ENCODE measurements around the gene APOBEC3G.

Gene APOBEC3G

GRCh38 chr22:39080052-39080762 lies 3.1 kb downstream of the APOBEC3G start:
- in situ Hi-C loops (cut with HindIII; ENCODE audit: low sequenced_read_pairs), result no loop called here
- no peak for TF ChIP-seq CTCF (IDR thresholded peaks at IDR 0.05; ENCODE audit: low read depth, low read length)
- no peak for DNase-seq (ENCODE audit: low read depth, low spot score)
- H3K4me3 ChIP-seq (ENCODE audit: low read depth, low read length), result no peak overlapping the region

- in situ Hi-C loops (cut with HindIII; ENCODE audit: low sequenced_read_pairs), result no loop called here
Measured at GRCh38 chr22:39081016-39081415, 3.9 kb downstream of the APOBEC3G start.

GRCh38 chr22:39081598-39081997 lies 4.5 kb downstream of the APOBEC3G start:
- H3K4me3 ChIP-seq (ENCODE audit: low read depth, low read length), result no peak overlapping the region
- TF ChIP-seq CTCF (IDR thresholded peaks at IDR 0.05; ENCODE audit: low read depth, low read length), result no peak
- in situ Hi-C loops (cut with HindIII; ENCODE audit: low sequenced_read_pairs), result no loop called here
- no peak for DNase-seq (ENCODE audit: low read depth, low spot score)

More at GRCh38 chr22:39081016-39081415, 3.9 kb downstream of the APOBEC3G start:
- DNase-seq (ENCODE audit: low read depth, low spot score), result no peak
- no peak overlapping the region for H3K4me3 ChIP-seq (ENCODE audit: low read depth, low read length)
- TF ChIP-seq CTCF (IDR thresholded peaks at IDR 0.05; ENCODE audit: low read depth, low read length), result no peak

- H3K4me3 ChIP-seq (ENCODE audit: low read depth, low read length), result no peak overlapping the region
- no peak for DNase-seq (ENCODE audit: low read depth, low spot score)
- TF ChIP-seq CTCF (IDR thresholded peaks at IDR 0.05; ENCODE audit: low read depth, low read length), result no peak
- in situ Hi-C loops (cut with HindIII; ENCODE audit: low sequenced_read_pairs), result no loop called here
Measured at GRCh38 chr22:39083212-39084165, 6.4 kb downstream of the APOBEC3G start.

- DNase-seq (ENCODE audit: low read depth, low spot score), result no peak
- no peak for TF ChIP-seq CTCF (IDR thresholded peaks at IDR 0.05; ENCODE audit: low read depth, low read length)
- in situ Hi-C loops (cut with HindIII; ENCODE audit: low sequenced_read_pairs), result no loop called here
Measured at GRCh38 chr22:39084666-39085065, 7.6 kb downstream of the APOBEC3G start.

GRCh38 chr22:39087098-39087497 lies 10.0 kb downstream of the APOBEC3G start:
- no peak overlapping the region for H3K4me3 ChIP-seq (ENCODE audit: low read depth, low read length)
- TF ChIP-seq CTCF (IDR thresholded peaks at IDR 0.05; ENCODE audit: low read depth, low read length), result no peak
- in situ Hi-C loops (cut with HindIII; ENCODE audit: low sequenced_read_pairs), result no loop called here
- DNase-seq (ENCODE audit: low read depth, low spot score), result no peak

More at GRCh38 chr22:39084666-39085065, 7.6 kb downstream of the APOBEC3G start:
- H3K4me3 ChIP-seq (ENCODE audit: low read depth, low read length), result no peak overlapping the region
